CD14-positive monocyte (primary cell): ENCODE data around the gene APOC3. TPM values are rescaled to one million over a fixed set of nuclear protein-coding genes. Genes with fewer than 3 reads are reported as not detected.
A peak's percentile ranks its signal among the peaks of the same experiment; 100 is the strongest.

ENCODE experiments used
- DNase-seq, 3 donors: peaks; one replicate each; pipeline ENCODE4 v3.0.0-alpha.2; 2011 to 2022
- H2AFZ ChIP-seq: 2 replicates; pipeline ENCODE4 v1.6.0; 2012; ENCODE audit warnings: mild to moderate bottlenecking, low read depth, low read length, inconsistent platforms; ENCODE audit not compliant: insufficient read depth, poor library complexity, severe bottlenecking
- H3K27ac ChIP-seq, 2 donors: 1 replicate in 1 of 2; 2 replicates in 1 of 2; pipeline ENCODE4 v1.5.1; 2012 to 2013; ENCODE audit warnings: low read length in 2 of 2, control low read depth in 1 of 2, inconsistent platforms in 1 of 2, low read depth in 1 of 2, mild to moderate bottlenecking in 1 of 2
- H3K27me3 ChIP-seq, 2 donors: one replicate each; pipeline versions ENCODE4 v1.6.0 to v1.6.1; 2011 to 2013; ENCODE audit warnings: low read length in 2 of 2; ENCODE audit not compliant: control insufficient read depth in 2 of 2, insufficient read depth in 2 of 2
- H3K36me3 ChIP-seq, 2 donors: replicated peaks in 1 of 2; 1 replicate in 1 of 2; 2 replicates in 1 of 2; pipeline versions ENCODE4 v1.5.1 to v1.6.1; 2012 to 2013; ENCODE audit warnings: low read length in 2 of 2, control low read depth in 1 of 2, inconsistent platforms in 1 of 2, mild to moderate bottlenecking in 1 of 2; ENCODE audit not compliant: insufficient read depth in 2 of 2, control insufficient read depth in 1 of 2
- H3K4me1 ChIP-seq, 2 donors: 1 replicate in 1 of 2; 2 replicates in 1 of 2; pipeline versions ENCODE4 v1.5.1 to v1.6.1; 2012 to 2013; ENCODE audit warnings: low read length in 2 of 2, control low read depth in 1 of 2, inconsistent platforms in 1 of 2, mild to moderate bottlenecking in 1 of 2, moderate library complexity in 1 of 2; ENCODE audit not compliant: insufficient read depth in 2 of 2, control insufficient read depth in 1 of 2
- H3K4me2 ChIP-seq: replicated peaks from 2 replicates; pipeline ENCODE3; 2012; ENCODE audit warnings: low read length, moderate library complexity, mild to moderate bottlenecking; ENCODE audit not compliant: poor library complexity, severe bottlenecking; ENCODE audit errors: extremely low read depth
- H3K4me3 ChIP-seq, 3 experiments: fragments of 200-600 bp in 1 of 3; sonication (generic) in 1 of 3; replicated peaks in 1 of 3; 1 replicate in 2 of 3; 2 replicates in 1 of 3; pipeline ENCODE4 v1.5.1; 2011 to 2013; ENCODE audit warnings: low read length in 3 of 3, mild to moderate bottlenecking in 3 of 3, control low read depth in 2 of 3, low read depth in 2 of 3, inconsistent platforms in 1 of 3, moderate library complexity in 1 of 3
- H3K79me2 ChIP-seq: 2 replicates; pipeline ENCODE4 v1.6.0; 2012; ENCODE audit warnings: mild to moderate bottlenecking, control low read depth, inconsistent platforms, low read length, moderate library complexity; ENCODE audit not compliant: insufficient read depth
- H3K9ac ChIP-seq: 2 replicates; pipeline ENCODE4 v1.6.0; 2017; ENCODE audit warnings: low read length, mild to moderate bottlenecking; ENCODE audit not compliant: insufficient read depth, poor library complexity, severe bottlenecking
- H3K9me3 ChIP-seq, 2 donors: replicated peaks in 1 of 2; 1 replicate in 1 of 2; 2 replicates in 1 of 2; pipeline versions ENCODE4 v1.5.1 to v1.6.1; 2012 to 2013; ENCODE audit warnings: low read length in 2 of 2, control low read depth in 1 of 2; ENCODE audit not compliant: control insufficient read depth in 1 of 2, insufficient read depth in 1 of 2
- H4K20me1 ChIP-seq: 2 replicates; pipeline ENCODE4 v1.6.0; 2012; ENCODE audit warnings: mild to moderate bottlenecking, low read length, control low read depth, moderate library complexity; ENCODE audit not compliant: insufficient read depth
- H3K27ac Mint-ChIP-seq, 7 donors: one replicate each; pipeline ENCODE4 v1.8.0; 2020; ENCODE audit warnings: mild to moderate bottlenecking in 7 of 7, mixed read lengths in 7 of 7, moderate library complexity in 6 of 7, inconsistent platforms in 2 of 7
- H3K27me3 Mint-ChIP-seq, 3 donors: one replicate each; pipeline ENCODE4 v1.8.0; 2021 to 2022; ENCODE audit warnings: low read depth in 3 of 3, mild to moderate bottlenecking in 3 of 3, mixed read lengths in 3 of 3, moderate library complexity in 3 of 3, inconsistent platforms in 1 of 3
- H3K36me3 Mint-ChIP-seq, 2 donors: one replicate each; pipeline ENCODE4 v1.8.0; 2020; ENCODE audit warnings: mixed read lengths in 2 of 2, inconsistent platforms in 1 of 2, mild to moderate bottlenecking in 1 of 2
- H3K4me1 Mint-ChIP-seq: one replicate; pipeline ENCODE4 v1.8.0; 2020; ENCODE audit warnings: mild to moderate bottlenecking, mixed read lengths
- H3K4me3 Mint-ChIP-seq, 2 donors: one replicate each; pipeline ENCODE4 v1.8.0; 2020; ENCODE audit warnings: mild to moderate bottlenecking in 2 of 2, mixed read lengths in 2 of 2, moderate library complexity in 1 of 2
- H3K9me3 Mint-ChIP-seq, 7 donors: one replicate each; pipeline ENCODE4 v1.8.0; 2020 to 2022; ENCODE audit warnings: mixed read lengths in 7 of 7, mild to moderate bottlenecking in 6 of 7, moderate library complexity in 6 of 7, inconsistent platforms in 2 of 7
- CTCF ChIP-seq: fragments of 200-600 bp; IDR thresholded peaks from one replicate; pipeline ENCODE4 v1.8.0; 2022; ENCODE audit warnings: antibody characterized with exemption, mild to moderate bottlenecking
- WGBS: methylation state at CpG from one replicate; pipeline ENCODE4 v1.1.5; 2013; ENCODE audit warnings: missing lambda C conversion rate; ENCODE audit not compliant: insufficient coverage; 5-methylcytosine and 5-hydroxymethylcytosine counted together
- intact Hi-C, 2 donors: fragments of 100-400 bp; cut with micrococcal nuclease; formaldehyde crosslinking; loops; one replicate each; pipeline versions ENCODE4 v1.15.0 to v1.15.1; 2023
- polyA plus RNA-seq, 3 donors: library from polyadenylated mRNA; depleted of rRNA in 1 of 3; unstranded in 2 of 3; stranded (reverse) in 1 of 3; fragments of 300-500 nt in 2 of 3; fragments of >200 nt in 1 of 3; fragmentation: Illumina TruSeq in 2 of 3; gene quantifications; 1 replicate in 2 of 3; 2 replicates in 1 of 3; pipeline ENCODE4 v1.2.3, GENCODE V29; 2012 to 2021

The APOC3 gene
- polyA plus RNA-seq, 3 donors, result not detected

GRCh38 chr11:116873381-116873780, 43.7 kb downstream of the APOC3 start:
- H3K36me3 ChIP-seq, result peaks cover 92 to 96% of the 10 kb centered on the region in 2 donors
- WGBS, result 99% methylated on average over 10 of the region's 11 CpGs
- no peak overlapping the region for H2AFZ ChIP-seq
- H3K9me3 ChIP-seq, result no peaks in the 10 kb centered on the region
- intact Hi-C loops, result loop anchor here in 1 of 2 donors (10.0 kb wide), 1 partner anchor 351 kb away; no protein-coding TSS in a partner anchor
- no peak for TF ChIP-seq CTCF
- no peak for DNase-seq
- Mint-ChIP-seq H3K4me3 (no peak overlapping the region), H3K36me3 (peaks cover 84 to 88% of the 10 kb centered on the region in 2 donors), H3K4me1 (peaks cover 8% of the 10 kb centered on the region), H3K27ac (no peak overlapping the region), H3K9me3 (no peaks in the 10 kb centered on the region), H3K27me3 (no peaks in the 10 kb centered on the region)
- H3K4me2 ChIP-seq, result no peak overlapping the region
- H3K9ac ChIP-seq, result no peak overlapping the region
- H3K79me2 ChIP-seq, result no peaks in the 10 kb centered on the region
- H3K27me3 ChIP-seq, result no peaks in the 10 kb centered on the region
- H4K20me1 ChIP-seq, result peaks cover 48% of the 10 kb centered on the region
- no peak overlapping the region for H3K27ac ChIP-seq
- H3K4me1 ChIP-seq, result no peaks in the 10 kb centered on the region
- H3K4me3 ChIP-seq, result no peak overlapping the region

GRCh38 chr11:116874251-116874650, 44.5 kb downstream of the APOC3 start:
- Histone ChIP-seq H3K27ac (no peak overlapping the region), H3K4me2 (no peak overlapping the region), H4K20me1 (peaks cover 52% of the 10 kb centered on the region), H3K9ac (no peak overlapping the region), H3K4me1 (no peaks in the 10 kb centered on the region), H3K27me3 (no peaks in the 10 kb centered on the region), H3K79me2 (no peaks in the 10 kb centered on the region), H3K9me3 (no peaks in the 10 kb centered on the region), H2AFZ (no peak overlapping the region), H3K4me3 (no peak overlapping the region), H3K36me3 (peaks cover 83 to 93% of the 10 kb centered on the region in 2 donors)
- DNase-seq, result no peak
- peak overlapping the region in 1 of 7 donors; percentile 8 for H3K27ac Mint-ChIP-seq
- no peaks in the 10 kb centered on the region for H3K27me3 Mint-ChIP-seq
- WGBS, result 100% methylated on average over 1 of the region's 2 CpGs
- intact Hi-C loops, result loop anchor here in 1 of 2 donors (10.0 kb wide), 1 partner anchor 351 kb away; no protein-coding TSS in a partner anchor
- H3K36me3 Mint-ChIP-seq, result peaks cover 81 to 85% of the 10 kb centered on the region in 2 donors
- TF ChIP-seq CTCF, result no peak
- H3K4me3 Mint-ChIP-seq, result no peak overlapping the region
- H3K9me3 Mint-ChIP-seq, result no peaks in the 10 kb centered on the region
- peaks cover 8% of the 10 kb centered on the region for H3K4me1 Mint-ChIP-seq
